ENCODE data around the gene CFAP43.
A peak's percentile ranks its signal among the peaks of the same experiment; 100 is the strongest.
"Not testable (repeated sequence)": the region's sequence is repeated elsewhere in the genome, so short reads cannot be mapped to it uniquely, and the experiment has no call there.

Gene CFAP43

DNA sequence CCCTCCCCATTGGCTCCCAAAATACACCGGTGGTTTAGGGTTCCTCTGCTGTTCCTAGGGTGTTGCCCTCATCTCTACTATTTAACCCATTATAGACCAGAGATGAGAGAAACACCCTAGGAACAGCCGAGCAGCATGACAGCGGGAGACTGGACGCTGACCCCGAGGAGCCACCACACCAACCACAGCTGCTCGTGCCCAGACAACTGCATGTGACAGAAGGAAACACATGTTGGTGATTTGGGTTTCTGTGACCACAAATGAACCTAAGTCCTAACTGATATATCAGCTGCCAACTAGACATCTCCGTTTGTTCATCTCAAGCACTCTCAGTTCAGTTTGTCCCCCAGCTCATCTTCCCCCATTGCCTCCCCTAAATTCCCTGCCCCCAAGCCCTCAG, 13.4 kb downstream of the CFAP43 start:
- DNase-seq, result no peak

DNA sequence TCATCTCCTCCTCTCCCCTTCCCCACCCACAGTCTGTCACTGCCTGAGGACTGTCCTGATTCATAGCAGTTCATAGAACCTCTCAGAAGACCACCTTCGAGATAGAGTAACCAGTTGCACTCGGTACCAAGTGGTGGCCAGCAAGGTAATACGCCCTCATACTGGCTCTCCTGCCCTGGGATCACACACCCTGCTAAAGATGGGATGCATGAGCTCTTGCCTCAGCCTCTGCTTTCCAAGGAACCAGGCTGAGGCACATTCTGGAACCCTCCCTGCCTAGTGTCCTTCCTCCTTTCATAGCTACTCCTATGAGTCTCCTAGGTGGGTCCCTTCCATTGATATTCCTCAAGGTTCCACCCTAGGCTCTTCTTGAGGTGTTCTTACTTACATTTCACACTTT, 15.5 kb downstream of the CFAP43 start:
- no peak for DNase-seq

DNA sequence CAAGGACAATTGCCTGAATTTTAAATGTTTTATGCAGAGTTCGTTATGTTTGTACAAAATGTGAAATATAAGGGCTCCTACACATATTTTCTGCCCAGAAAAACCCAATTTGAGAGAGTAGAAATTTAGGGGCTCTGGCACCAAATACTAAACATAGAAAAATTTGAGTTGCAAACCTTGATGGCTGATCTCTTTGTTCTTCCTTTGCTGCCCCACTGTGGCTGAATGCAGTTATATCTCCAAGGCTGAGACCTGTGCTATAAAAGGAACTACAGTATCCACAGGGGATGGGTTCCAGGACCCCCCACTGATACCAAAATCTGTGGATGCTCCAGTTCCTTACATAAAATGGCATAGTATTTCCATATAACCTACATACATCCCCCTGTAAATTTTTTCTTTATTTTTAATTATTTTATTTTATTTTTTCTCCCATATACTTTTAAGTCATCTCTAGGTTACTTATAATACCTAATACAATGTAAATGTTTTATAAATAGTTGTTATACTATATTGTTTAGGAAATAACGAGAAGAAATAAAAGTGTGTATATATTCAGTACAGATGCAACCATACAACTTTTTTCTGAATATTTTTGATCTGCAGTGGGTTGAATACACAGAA, 22.5 kb downstream of the CFAP43 start:
- DNase-seq, result no peak

DNA sequence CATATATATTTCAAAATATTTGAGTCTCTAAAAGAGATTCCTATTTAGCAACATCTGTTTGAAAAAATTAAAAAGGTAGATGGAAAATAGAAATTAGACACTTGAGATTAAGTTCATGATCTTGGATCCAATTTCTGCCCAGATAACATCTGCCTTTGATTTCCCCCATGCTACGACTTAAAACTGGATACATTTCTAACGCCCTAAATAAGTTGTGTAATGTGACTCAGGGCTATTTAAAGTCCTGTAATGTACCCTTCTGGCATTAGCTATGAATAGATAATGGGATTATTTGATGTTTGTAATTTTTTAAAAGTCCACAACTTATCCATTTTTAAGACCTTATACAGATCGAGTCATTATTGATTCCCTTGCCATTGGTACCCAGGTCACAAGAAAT, 23.4 kb downstream of the CFAP43 start:
- no peak for DNase-seq

DNA sequence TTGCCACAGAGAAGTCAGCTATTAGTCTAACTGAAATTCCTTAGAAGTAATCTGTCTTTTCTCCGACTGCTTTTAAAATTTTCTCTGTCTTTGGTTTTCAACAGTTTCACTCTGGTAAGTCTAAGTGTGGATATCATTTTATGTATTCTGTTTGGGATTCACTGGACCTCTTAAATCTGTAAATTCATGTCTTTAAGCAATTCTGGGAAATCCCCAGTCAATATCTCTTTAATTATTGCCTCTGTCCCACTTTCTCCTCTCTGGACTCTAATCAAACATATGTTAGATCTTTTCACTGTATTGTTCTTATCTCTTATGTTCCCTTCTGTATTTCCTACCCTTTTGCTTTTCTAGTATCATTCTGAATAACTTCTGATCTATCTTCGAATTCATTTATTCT, 29.9 kb downstream of the CFAP43 start:
- no peak for DNase-seq

DNA sequence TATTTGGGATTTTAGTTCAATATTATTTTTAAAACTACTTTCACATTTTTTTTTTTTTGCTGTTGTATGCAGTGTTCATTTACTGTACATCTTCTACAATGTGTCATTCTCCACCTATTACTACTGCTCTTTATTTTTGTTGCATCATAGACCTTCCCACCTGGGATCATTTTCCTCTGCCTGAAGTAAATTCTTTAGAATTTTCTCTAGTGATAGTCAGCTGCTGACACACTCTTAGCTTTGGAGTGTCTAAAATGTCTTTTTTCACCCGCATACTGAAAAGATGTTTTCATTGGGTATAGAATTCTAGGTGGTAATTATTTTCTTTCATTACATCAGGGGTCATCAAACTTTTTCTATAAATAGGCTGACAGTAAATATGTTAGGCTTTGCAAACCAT, 30.5 kb downstream of the CFAP43 start:
- no peak for DNase-seq

- no peak for DNase-seq
Measured at GRCh38 chr10:104199567-104199966, 32.6 kb downstream of the CFAP43 start.

- DNase-seq, result no peak
Measured at GRCh38 chr10:104197364-104197763, 34.8 kb downstream of the CFAP43 start.

- no peak for DNase-seq
Measured at GRCh38 chr10:104195706-104196105, 36.5 kb downstream of the CFAP43 start.

- no peak for DNase-seq
Measured at GRCh38 chr10:104193787-104194186, 38.4 kb downstream of the CFAP43 start.

DNA sequence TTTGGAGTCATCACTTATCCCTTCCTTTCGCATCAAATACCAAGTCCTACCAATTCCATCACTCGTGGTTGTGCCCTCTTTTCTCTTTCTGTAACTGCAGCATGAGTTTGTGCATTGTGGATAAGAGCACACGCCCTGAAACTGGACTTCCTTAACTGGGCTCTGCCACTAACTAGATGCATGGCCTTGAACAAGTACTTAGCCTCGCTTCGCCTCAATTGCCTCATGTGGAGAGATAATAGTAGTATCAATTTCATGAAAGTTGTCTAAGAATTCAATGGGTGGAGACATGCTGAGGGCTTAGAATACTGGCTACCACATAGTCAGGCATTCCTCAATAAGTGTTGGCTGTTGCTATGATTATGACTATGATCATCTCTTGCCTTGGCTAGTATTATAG, 41.5 kb downstream of the CFAP43 start:
- DNase-seq, result no peak

- DNase-seq, result no peak
Measured at GRCh38 chr10:104183682-104184081, 48.5 kb downstream of the CFAP43 start.

GRCh38 chr10:104174136-104174535, 58.0 kb downstream of the CFAP43 start:
- DNase-seq, result not testable (repeated sequence)

- no peak for DNase-seq
Measured at GRCh38 chr10:104170610-104171254, 61.4 kb downstream of the CFAP43 start.

DNA sequence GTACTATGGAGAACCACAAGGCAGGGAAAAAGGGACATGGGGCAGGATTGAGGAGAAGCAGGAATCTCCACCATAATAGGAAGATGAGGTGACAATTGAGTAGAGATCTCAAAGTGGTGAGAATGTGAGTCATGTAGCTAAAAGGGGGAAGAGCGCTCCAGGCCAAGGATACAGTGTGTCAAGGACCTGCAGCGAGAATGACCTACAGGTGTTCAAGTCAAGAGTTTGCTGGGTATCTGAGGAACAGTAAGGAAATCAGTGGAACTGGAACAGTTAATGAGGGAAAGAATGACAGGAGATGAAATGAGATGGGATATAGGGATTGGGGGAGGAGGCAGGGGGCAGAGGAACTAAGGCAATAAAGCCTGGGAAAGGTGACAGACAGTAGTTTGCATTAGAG, 76.6 kb downstream of the CFAP43 start:
- DNase-seq, result no peak

GRCh38 chr10:104151737-104152136, 80.4 kb downstream of the CFAP43 start:
- no peak for DNase-seq

DNA sequence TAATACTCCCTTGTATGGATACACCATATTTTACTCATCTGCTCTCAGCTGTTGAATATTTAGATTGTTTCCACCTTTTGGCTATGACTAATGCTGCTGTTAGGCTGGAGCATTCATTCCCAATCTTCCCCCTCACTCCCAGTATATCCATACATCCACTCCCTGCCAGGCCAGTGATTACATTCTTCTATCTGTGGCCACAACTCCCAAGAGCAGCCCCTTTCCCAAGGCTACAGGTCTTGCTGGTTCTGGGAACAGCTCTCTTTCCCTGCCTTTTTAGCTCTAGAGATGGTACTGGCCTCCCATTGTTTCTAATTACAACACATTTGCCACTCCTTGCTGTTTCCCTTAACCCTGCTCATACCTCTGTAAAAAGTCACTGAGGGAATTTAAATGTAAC, 82.0 kb downstream of the CFAP43 start:
- DNase-seq, result no peak

GRCh38 chr10:104146882-104147281, 85.3 kb downstream of the CFAP43 start:
- DNase-seq, result peak; percentile 86

- DNase-seq, result no peak
Measured at GRCh38 chr10:104144931-104145330, 87.2 kb downstream of the CFAP43 start.

DNA sequence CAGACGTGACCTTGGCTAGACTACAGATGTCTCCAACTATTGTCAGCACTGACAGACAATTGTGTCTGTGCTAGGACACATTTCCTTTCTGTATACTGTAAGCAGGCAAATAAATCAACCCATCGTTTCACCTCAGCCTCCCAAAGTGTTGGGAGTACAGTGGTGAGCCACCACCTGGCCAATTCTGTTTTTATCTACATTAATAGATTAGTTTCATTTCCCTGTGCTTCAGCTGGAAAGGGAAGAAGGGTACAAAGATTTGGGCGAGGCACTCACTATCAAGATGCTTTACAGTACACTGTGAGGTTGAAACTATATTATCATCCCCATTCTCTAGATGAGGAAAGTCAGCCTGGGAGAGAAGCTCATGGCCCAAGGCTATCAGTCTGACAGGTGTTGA, 88.3 kb downstream of the CFAP43 start:
- no peak for DNase-seq

DNA sequence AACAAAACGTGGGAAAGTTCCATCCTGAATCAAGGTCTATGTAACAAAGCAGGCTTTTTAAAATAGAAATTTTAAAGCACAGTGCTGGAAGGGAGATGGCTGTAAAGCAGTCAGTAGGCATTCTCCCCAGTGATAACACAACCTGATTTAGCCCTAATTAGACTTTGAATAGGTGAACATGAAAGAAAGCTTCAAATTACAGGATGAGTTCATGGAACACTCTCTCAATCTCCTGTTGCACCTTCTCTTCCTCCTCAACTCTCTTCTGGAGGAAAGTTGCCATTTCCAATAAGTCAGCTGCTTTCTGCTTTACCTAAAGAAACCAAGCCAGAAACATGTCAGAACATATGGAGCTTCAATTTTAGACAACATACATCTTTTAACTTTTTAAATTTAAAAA, 90.1 kb downstream of the CFAP43 start:
- no peak for DNase-seq

DNA sequence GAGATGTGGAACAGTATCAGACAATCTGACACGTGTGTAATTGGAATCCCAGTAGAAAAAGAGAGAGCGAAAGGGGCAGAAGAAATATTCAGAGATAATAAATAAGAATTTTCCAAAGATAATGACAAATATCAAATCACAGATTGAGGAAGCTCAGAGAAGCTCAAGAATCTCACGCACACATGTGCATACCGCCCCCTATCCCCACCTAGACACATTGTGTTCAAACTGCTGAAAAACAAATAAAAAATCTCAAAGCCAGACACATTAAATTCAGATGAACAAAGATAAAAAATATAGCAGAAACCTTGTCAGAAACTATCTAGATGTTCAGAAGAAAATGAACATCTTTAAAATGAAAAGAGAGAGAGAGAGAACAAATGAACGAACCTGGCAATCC, 92.9 kb downstream of the CFAP43 start:
- DNase-seq, result no peak

DNA sequence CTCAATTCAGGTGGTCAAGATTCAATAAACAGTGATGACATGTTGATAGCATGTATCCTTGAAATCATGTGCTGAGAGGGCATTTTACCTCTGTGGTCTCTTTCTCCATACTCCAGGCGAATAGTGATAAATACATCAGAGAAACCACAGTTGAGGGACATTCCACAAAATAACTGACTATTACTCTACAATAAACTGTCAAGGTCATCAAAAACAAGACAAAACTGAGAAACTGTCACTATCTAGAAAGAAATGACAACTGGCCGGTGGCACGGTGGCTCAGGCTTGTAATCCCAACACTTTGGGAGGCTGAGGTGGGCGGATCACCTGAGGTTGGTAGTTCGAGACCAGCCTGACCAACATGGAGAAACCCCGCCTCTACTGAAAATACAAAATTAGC, 94.0 kb downstream of the CFAP43 start:
- DNase-seq, result no peak

DNA sequence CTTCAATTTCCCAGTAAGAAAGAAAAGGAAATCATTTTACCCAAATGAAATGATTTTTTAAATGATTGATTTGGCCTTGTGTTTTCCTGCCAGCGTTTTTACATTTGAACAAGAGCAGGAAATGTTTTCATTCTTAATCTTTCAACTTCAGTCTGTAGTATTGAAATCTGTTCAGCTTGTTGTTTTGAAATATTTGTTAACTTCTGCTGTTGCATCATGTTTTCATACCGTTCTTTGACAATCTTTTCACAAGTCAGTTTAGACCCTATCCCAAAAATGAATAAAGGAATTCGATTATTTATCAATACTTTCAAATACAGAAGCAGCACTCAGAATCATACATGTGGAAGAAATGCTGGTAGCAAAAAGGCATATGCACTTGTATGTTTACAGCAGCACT, 102.1 kb downstream of the CFAP43 start:
- no peak for DNase-seq

- no peak for DNase-seq
Measured at GRCh38 chr10:104128214-104128613, 104.0 kb downstream of the CFAP43 start.

Measured in DMS 273 treated with DMSO at 0.1 percent for 48 hours (cell line).